Endothelial cell of umbilical vein (primary cell): ENCODE results near the gene SLC6A1. TPM values are rescaled to one million over a fixed set of nuclear protein-coding genes. Genes with fewer than 3 reads are reported as not detected.

Experiments used
- BruUV-seq: library from RNA; stranded (reverse); fragments of 400-500 nt; replicated peaks from 2 replicates; lab custom pipeline; 2021; lab: Mats Ljungman, UMichigan
- CTCF ChIA-PET: fragments of 300-600, 350-600 bp; sonication (Branson Sonifier 250); formaldehyde crosslinking; loops from one replicate; lab custom pipeline; 2021; ENCODE audit warnings: antibody characterized with exemption, inconsistent platforms; lab: Charles Lee
- POLR2A ChIA-PET: fragments of 300-600, 350-600 bp; sonication (Branson Sonifier 250); formaldehyde crosslinking; loops from one replicate; lab custom pipeline; 2021; ENCODE audit warnings: antibody characterized with exemption, inconsistent platforms; lab: Charles Lee
- DNase-seq: peaks from one replicate; pipeline ENCODE4 v3.0.0-alpha.2; 2011; ENCODE audit warnings: low read depth, low spot score
- FAIRE-seq: peaks from 2 replicates; lab custom pipeline; 2011; peaks lifted over from hg19 to GRCh38; lab: Jason Lieb, UNC
- H2AFZ ChIP-seq: 2 replicates; pipeline ENCODE4 v1.6.0; 2012; ENCODE audit warnings: low read depth, low read length, control low read depth, inconsistent platforms
- H3K27ac ChIP-seq: 2 replicates; pipeline ENCODE4 v1.5.1; 2011; ENCODE audit warnings: low read depth, mild to moderate bottlenecking, control low read depth, low read length, moderate library complexity; ENCODE audit not compliant: insufficient read depth
- H3K27me3 ChIP-seq, 2 experiments: 2 replicates each; pipeline versions ENCODE4 v1.6.0 to v1.6.1; 2011; ENCODE audit warnings: low read length in 2 of 2, mixed read lengths in 1 of 2; ENCODE audit not compliant: control insufficient read depth in 2 of 2, insufficient read depth in 2 of 2
- H3K36me3 ChIP-seq, 2 experiments: 2 replicates in 1 of 2; 3 replicates in 1 of 2; pipeline ENCODE4 v1.5.1; 2011; ENCODE audit warnings: low read length in 2 of 2, mild to moderate bottlenecking in 1 of 2, moderate library complexity in 1 of 2; ENCODE audit not compliant: control insufficient read depth in 2 of 2, insufficient read depth in 2 of 2; ENCODE audit errors: extremely low read depth in 1 of 2
- H3K4me1 ChIP-seq: 3 replicates; pipeline ENCODE4 v1.5.1; 2011; ENCODE audit warnings: mild to moderate bottlenecking, low read length; ENCODE audit not compliant: control insufficient read depth, insufficient read depth; ENCODE audit errors: extremely low read depth
- H3K4me2 ChIP-seq: 2 replicates; pipeline ENCODE4 v1.6.1; 2011; ENCODE audit warnings: low read length, control low read depth, mixed read lengths; ENCODE audit not compliant: insufficient read depth
- H3K4me3 ChIP-seq, 3 experiments: fragments of 200-600 bp in 1 of 3; sonication (generic), shearing (Covaris generic) in 1 of 3; replicated peaks in 1 of 3; 2 replicates each; pipeline ENCODE4 v1.5.1; 2011 to 2016; ENCODE audit warnings: control low read depth in 3 of 3, low read length in 3 of 3, mild to moderate bottlenecking in 2 of 3, inconsistent platforms in 1 of 3, low read depth in 1 of 3, moderate library complexity in 1 of 3; ENCODE audit not compliant: insufficient read depth in 1 of 3
- H3K79me2 ChIP-seq: 2 replicates; pipeline ENCODE4 v1.6.0; 2012; ENCODE audit warnings: low read length, inconsistent platforms; ENCODE audit not compliant: control insufficient read depth, insufficient read depth
- H3K9ac ChIP-seq: replicated peaks from 2 replicates; pipeline ENCODE3; 2011; ENCODE audit warnings: low read length, control low read depth; ENCODE audit not compliant: insufficient read depth; ENCODE audit errors: extremely low read depth
- H3K9me1 ChIP-seq: replicated peaks from 3 replicates; pipeline ENCODE4 v1.6.0; 2011; ENCODE audit warnings: mild to moderate bottlenecking, low read length; ENCODE audit not compliant: control insufficient read depth, insufficient read depth; ENCODE audit errors: extremely low read depth
- H3K9me3 ChIP-seq: replicated peaks from 2 replicates; pipeline ENCODE4 v1.5.1; 2012; ENCODE audit warnings: low read length, inconsistent platforms; ENCODE audit not compliant: control insufficient read depth, insufficient read depth
- H4K20me1 ChIP-seq: replicated peaks from 2 replicates; pipeline ENCODE3; 2011; ENCODE audit warnings: mild to moderate bottlenecking, low read length; ENCODE audit not compliant: control insufficient read depth, insufficient read depth; ENCODE audit errors: extremely low read depth
- EZH2 ChIP-seq: IDR thresholded peaks from 2 replicates; pipeline ENCODE4 v1.6.1; 2012; ENCODE audit warnings: borderline replicate concordance, low read depth, mild to moderate bottlenecking, moderate library complexity, low read length, inconsistent platforms; ENCODE audit not compliant: severe bottlenecking
- FOS ChIP-seq: IDR thresholded peaks from 2 replicates; pipeline ENCODE4 v1.6.1; 2011; ENCODE audit warnings: mild to moderate bottlenecking, low read length, moderate library complexity, borderline replicate concordance; ENCODE audit not compliant: insufficient read depth
- GATA2 ChIP-seq: IDR thresholded peaks from 2 replicates; pipeline ENCODE4 v1.7.0; 2011; ENCODE audit warnings: low read depth, mild to moderate bottlenecking, moderate library complexity, mixed read lengths, low read length; ENCODE audit not compliant: insufficient read length, insufficient read depth
- JUN ChIP-seq: IDR thresholded peaks from 2 replicates; pipeline ENCODE4 v1.6.1; 2011; ENCODE audit warnings: borderline replicate concordance, low read depth; ENCODE audit not compliant: insufficient read length, insufficient read depth
- MYC ChIP-seq: IDR thresholded peaks from one replicate; pipeline ENCODE4 v1.6.1; 2011; ENCODE audit warnings: mild to moderate bottlenecking, low read depth, low read length
- POLR2A ChIP-seq: IDR thresholded peaks from 2 replicates; pipeline ENCODE4 v1.6.1; 2012; ENCODE audit warnings: low read depth, mild to moderate bottlenecking, control low read depth, low read length
- POLR2AphosphoS5 ChIP-seq: IDR thresholded peaks from 2 replicates; pipeline ENCODE4 v1.6.1; 2012; ENCODE audit warnings: low read depth, mild to moderate bottlenecking, control low read depth, low read length, moderate library complexity; ENCODE audit not compliant: insufficient read depth
- dilution Hi-C: fragments of 300-500 bp; cut with MboI; formaldehyde crosslinking; loops from one replicate; pipeline ENCODE4 v1.15.0; 2019; ENCODE audit warnings: low sequenced_read_pairs; ENCODE audit not compliant: extremely low pct_ligation_motif_present
- intact Hi-C: fragments of 100-400 bp; cut with micrococcal nuclease; formaldehyde crosslinking; loops from one replicate; pipeline ENCODE4 v1.10.0; 2022
- polyA plus RNA-seq, 4 experiments: library from polyadenylated mRNA; depleted of rRNA in 3 of 4; stranded (reverse) in 3 of 4; unstranded in 1 of 4; fragments of >200 nt; gene quantifications; 2 replicates each; pipeline versions ENCODE4 v1.2.1 to v1.2.3, GENCODE V29; 2011 to 2012; ENCODE audit warnings: missing spikeins in 1 of 4
- total RNA-seq: library from RNA; stranded (reverse); gene quantifications from 2 replicates; pipeline ENCODE4 v1.2.3, GENCODE V29; 2021
- TF ChIP-seq, protein P1 (sequence below), 2 donors: IDR thresholded peaks; 1 replicate in 1 of 2; 2 replicates in 1 of 2; pipeline ENCODE4 v1.5.1; 2011; ENCODE audit warnings: low read length in 2 of 2, mild to moderate bottlenecking in 2 of 2, moderate library complexity in 2 of 2, control low read depth in 1 of 2, inconsistent platforms in 1 of 2, low read depth in 1 of 2; ENCODE audit not compliant: insufficient read depth in 1 of 2; ENCODE audit errors: extremely low read depth in 1 of 2
- TF ChIP-seq, protein P2 (sequence below): IDR thresholded peaks from 2 replicates; pipeline ENCODE4 v1.6.1; 2011; ENCODE audit not compliant: insufficient read depth, insufficient read length

SLC6A1 gene
- total and polyA plus RNA-seq, 2 donors (not counting 3 experiments of a cell fraction or from before 2014, with no cell fraction given), result not detected

DNA sequence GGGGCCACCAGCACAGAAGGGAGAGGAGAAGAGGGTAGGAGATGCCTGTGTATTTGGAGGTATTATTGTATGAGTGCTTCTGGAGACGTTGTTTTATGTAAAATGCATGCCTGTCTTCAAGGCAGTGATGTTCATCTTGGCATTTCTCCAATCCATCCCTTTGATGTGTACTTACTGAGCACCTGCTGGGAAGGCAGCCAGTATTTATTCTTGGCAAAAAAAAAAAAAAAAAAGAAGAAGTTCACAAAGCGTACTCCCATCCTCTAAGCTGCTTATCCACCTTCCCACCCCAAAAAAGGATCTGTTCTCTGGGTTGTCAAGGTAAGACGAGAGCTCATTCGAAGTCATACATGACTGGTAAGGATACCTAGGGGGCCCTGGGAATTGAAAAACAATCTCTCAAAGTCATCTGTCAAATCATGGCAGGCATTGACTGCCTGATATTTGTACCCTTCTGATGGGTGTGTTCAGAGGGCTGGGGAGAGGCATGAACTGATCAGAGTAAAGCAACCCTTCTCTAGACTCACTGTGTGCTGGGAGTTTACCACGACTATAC, 30.0 kb upstream of the SLC6A1 start:
- H3K27me3 ChIP-seq, result no peaks in the 10 kb centered on the region
- ChIA-PET CTCF (no interaction called here), POLR2A (no interaction called here)
- no peak overlapping the region for H3K27ac ChIP-seq
- H3K4me3 ChIP-seq, result no peak overlapping the region
- no peak for FAIRE-seq
- no TSS peak for BruUV-seq
- H3K4me2 ChIP-seq, result no peak overlapping the region
- H3K36me3 ChIP-seq, result no peaks in the 10 kb centered on the region
- no peak for TF ChIP-seq JUN
- TF ChIP-seq POLR2A, result no peak
- TF ChIP-seq FOS, result no peak
- no peak for TF ChIP-seq POLR2AphosphoS5
- no peak for TF ChIP-seq EZH2
- TF ChIP-seq MYC, result no peak
- TF ChIP-seq, protein P1, sequence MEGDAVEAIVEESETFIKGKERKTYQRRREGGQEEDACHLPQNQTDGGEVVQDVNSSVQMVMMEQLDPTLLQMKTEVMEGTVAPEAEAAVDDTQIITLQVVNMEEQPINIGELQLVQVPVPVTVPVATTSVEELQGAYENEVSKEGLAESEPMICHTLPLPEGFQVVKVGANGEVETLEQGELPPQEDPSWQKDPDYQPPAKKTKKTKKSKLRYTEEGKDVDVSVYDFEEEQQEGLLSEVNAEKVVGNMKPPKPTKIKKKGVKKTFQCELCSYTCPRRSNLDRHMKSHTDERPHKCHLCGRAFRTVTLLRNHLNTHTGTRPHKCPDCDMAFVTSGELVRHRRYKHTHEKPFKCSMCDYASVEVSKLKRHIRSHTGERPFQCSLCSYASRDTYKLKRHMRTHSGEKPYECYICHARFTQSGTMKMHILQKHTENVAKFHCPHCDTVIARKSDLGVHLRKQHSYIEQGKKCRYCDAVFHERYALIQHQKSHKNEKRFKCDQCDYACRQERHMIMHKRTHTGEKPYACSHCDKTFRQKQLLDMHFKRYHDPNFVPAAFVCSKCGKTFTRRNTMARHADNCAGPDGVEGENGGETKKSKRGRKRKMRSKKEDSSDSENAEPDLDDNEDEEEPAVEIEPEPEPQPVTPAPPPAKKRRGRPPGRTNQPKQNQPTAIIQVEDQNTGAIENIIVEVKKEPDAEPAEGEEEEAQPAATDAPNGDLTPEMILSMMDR (IDR thresholded peaks at IDR 0.05; ENCODE audit: extremely low read depth in 1 of 2, insufficient read depth in 1 of 2, low read depth in 1 of 2, low read length in 2 of 2), result no peak
- TF ChIP-seq, protein P2, sequence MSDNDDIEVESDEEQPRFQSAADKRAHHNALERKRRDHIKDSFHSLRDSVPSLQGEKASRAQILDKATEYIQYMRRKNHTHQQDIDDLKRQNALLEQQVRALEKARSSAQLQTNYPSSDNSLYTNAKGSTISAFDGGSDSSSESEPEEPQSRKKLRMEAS, result no peak
- TF ChIP-seq GATA2, result no peak
- DNase-seq, result no peak
- H3K9me1 ChIP-seq, result no peaks in the 10 kb centered on the region
- dilution Hi-C loops, result no loop called here
- H2AFZ ChIP-seq, result no peak overlapping the region
- H3K9me3 ChIP-seq, result no peaks in the 10 kb centered on the region
- no peaks in the 10 kb centered on the region for H4K20me1 ChIP-seq
- no peaks in the 10 kb centered on the region for H3K4me1 ChIP-seq
- H3K9ac ChIP-seq, result no peak overlapping the region
- intact Hi-C loops, result loop anchor here (5.0 kb wide), 1 partner anchor 1995 kb away; no protein-coding TSS in a partner anchor
- no peaks in the 10 kb centered on the region for H3K79me2 ChIP-seq
